ENCODE data around the gene NR1D1. TPM values are rescaled to one million over a fixed set of nuclear protein-coding genes. Genes with fewer than 3 reads are reported as not detected.

Gene NR1D1
- total RNA-seq, 1 donor from 2014 or later: 20.1 TPM

DNA sequence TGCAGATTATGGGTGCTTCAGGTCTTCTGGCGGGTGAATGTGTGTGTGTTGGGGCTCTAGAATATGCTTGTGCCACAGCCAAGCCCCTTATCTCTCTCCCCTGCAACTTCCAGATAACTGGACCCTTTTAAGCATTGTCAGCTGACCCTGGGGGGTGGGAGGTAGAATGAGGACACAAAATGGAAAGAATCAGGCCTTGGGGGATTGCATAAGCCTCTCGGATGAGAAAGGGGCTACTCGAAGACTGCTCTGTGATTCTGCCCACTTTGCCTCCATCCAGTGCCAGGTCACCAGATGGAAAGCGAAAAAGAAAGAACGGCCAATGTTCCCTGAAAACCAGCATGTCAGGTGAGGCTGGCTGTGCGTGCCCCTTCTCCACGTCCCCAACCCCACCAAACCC lies 23.8 kb downstream of the NR1D1 start:
- H3K4me1 ChIP-seq: peaks cover 53% of the 10 kb centered on the region
- intact Hi-C loops (cut with DNase I): no loop called here
- H3K27ac ChIP-seq: peak overlapping the region; percentile 36
- H3K27me3 ChIP-seq (ENCODE audit: low read depth): no peaks in the 10 kb centered on the region
- DNase-seq (no peak), ATAC-seq (no peak)
- no peaks in the 10 kb centered on the region for H3K9me3 ChIP-seq
- H3K4me3 ChIP-seq: no peak overlapping the region
- peaks cover 49% of the 10 kb centered on the region for H3K36me3 ChIP-seq
- TF ChIP-seq, protein P1, sequence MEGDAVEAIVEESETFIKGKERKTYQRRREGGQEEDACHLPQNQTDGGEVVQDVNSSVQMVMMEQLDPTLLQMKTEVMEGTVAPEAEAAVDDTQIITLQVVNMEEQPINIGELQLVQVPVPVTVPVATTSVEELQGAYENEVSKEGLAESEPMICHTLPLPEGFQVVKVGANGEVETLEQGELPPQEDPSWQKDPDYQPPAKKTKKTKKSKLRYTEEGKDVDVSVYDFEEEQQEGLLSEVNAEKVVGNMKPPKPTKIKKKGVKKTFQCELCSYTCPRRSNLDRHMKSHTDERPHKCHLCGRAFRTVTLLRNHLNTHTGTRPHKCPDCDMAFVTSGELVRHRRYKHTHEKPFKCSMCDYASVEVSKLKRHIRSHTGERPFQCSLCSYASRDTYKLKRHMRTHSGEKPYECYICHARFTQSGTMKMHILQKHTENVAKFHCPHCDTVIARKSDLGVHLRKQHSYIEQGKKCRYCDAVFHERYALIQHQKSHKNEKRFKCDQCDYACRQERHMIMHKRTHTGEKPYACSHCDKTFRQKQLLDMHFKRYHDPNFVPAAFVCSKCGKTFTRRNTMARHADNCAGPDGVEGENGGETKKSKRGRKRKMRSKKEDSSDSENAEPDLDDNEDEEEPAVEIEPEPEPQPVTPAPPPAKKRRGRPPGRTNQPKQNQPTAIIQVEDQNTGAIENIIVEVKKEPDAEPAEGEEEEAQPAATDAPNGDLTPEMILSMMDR (IDR thresholded peaks at IDR 0.05): no peak

DNA sequence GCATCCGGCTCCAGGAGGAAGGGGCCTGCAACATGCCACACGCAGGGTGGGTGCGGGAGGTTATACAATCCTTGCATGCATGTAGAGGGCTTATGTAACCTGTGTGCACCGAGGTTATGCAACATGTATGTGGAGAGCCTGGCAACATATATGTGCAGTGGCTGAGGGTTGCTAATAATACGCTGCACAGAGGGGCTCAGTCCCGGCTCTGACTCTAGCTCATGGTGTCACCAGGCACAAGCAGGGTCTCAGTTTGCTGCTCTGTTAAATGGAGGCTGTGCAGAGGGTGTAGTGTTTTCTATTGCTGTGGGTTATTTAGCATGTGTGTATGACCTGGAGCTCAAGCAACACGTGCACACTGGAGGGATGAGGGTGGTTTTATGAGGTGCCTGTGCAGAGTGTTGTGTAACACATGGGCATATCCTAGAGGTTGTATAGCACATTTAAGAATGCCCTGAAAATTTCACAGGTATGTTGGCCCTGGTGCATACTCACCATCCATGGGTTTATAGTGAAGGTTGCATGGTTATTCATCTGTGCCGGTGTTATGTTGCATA lies 24.4 kb downstream of the NR1D1 start:
- Histone ChIP-seq H3K4me3 (no peak overlapping the region), H3K9me3 (no peaks in the 10 kb centered on the region), H3K27me3 (ENCODE audit: low read depth) (no peaks in the 10 kb centered on the region), H3K36me3 (peaks cover 45% of the 10 kb centered on the region), H3K4me1 (peaks cover 59% of the 10 kb centered on the region), H3K27ac (peak overlapping the region; percentile 84)
- ATAC-seq: no peak
- no peak for DNase-seq
- intact Hi-C loops (cut with DNase I): no loop called here
- TF ChIP-seq, protein P1 (IDR thresholded peaks at IDR 0.05): no peak

DNA sequence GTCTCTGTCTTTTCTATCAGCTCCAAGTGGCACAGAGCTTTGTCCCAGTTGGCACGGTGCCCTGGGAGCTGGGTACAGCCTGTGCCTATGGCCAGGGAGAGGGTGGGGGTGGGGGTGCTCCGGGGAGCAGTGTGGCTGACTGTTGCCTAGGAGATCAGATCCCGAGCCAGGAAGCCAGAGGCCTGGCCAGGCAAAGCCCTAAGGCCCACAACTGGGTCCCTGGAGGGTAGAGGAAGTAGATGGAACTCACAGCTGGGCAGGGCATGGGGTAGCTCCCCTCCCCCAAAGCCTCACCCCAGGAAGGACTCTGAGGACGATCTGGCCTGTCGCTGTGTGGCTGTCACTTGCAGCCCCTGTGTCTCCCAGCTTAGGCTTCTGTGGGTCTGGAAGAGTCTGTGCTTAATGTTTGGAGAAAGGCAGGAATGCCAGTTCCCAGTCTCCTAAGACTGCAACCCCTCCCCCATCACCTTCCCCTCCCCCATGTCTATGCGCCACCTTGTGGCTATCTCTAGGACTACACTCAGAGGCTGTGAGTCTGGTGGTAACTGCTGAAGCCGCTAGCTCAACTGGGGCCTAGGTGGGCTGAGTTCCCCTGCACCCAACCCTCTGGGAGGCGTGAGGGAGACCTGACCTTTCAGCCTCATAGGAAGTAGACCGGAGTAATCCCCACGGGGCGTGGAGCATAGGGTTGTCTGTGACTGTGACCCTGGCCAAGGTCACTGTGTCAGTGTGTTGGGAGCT lies 25.0 kb downstream of the NR1D1 start:
- H3K4me1 ChIP-seq: peaks cover 65% of the 10 kb centered on the region
- H3K27me3 ChIP-seq (ENCODE audit: low read depth): no peaks in the 10 kb centered on the region
- intact Hi-C loops (cut with DNase I): no loop called here
- TF ChIP-seq, protein P1 (IDR thresholded peaks at IDR 0.05): peak; percentile 88
- no peaks in the 10 kb centered on the region for H3K9me3 ChIP-seq
- H3K36me3 ChIP-seq: peaks cover 39% of the 10 kb centered on the region
- no peak overlapping the region for H3K4me3 ChIP-seq
- peak overlapping the region; percentile 84 for H3K27ac ChIP-seq
- DNase-seq (peak; percentile 88), ATAC-seq (peak; percentile 70 to 79)

DNA sequence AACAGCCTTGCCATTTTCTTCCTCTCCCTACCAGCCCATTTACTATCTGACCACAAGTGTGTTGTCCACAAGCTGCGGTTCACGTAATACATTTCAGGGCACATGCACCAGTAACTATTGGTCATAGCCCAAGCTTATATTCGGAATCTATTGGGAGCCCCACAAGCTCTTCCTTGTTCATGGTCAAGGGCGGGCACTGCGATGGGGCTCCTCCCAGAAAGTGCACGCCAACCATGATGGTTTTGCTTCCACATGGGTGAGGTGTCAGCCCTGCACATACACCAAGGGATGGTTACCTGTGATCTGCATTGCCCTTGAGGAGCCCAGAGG lies 25.6 kb downstream of the NR1D1 start:
- no peak overlapping the region for H3K4me3 ChIP-seq
- intact Hi-C loops (cut with DNase I): no loop called here
- H3K36me3 ChIP-seq: peaks cover 33% of the 10 kb centered on the region
- H3K4me1 ChIP-seq: peaks cover 70% of the 10 kb centered on the region
- no peaks in the 10 kb centered on the region for H3K27me3 ChIP-seq (ENCODE audit: low read depth)
- peak overlapping the region; percentile 84 for H3K27ac ChIP-seq
- H3K9me3 ChIP-seq: no peaks in the 10 kb centered on the region
- DNase-seq (no peak), ATAC-seq (no peak)
- TF ChIP-seq, protein P1 (IDR thresholded peaks at IDR 0.05): no peak

DNA sequence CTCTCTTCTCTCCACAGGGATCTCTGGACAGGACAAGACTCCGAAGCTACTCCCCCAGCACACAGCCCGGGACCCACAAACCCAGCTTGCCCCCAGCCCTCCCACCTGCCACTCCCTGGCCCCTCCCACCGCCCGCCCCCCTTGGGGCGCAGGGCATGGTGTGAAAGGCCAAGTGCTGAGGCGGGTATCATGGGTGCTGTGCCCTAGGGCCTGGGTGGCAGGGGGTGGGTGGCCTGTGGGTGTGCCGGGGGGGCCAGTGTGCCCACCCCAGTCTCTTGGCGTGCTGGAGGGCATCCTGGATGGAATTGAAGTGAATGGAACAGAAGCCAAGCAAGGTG lies 26.2 kb downstream of the NR1D1 start:
- DNase-seq (no peak), ATAC-seq (no peak)
- TF ChIP-seq, protein P1 (IDR thresholded peaks at IDR 0.05): no peak
- peaks cover 31% of the 10 kb centered on the region for H3K36me3 ChIP-seq
- no peak overlapping the region for H3K4me3 ChIP-seq
- H3K9me3 ChIP-seq: no peaks in the 10 kb centered on the region
- H3K27me3 ChIP-seq (ENCODE audit: low read depth): no peaks in the 10 kb centered on the region
- peaks cover 77% of the 10 kb centered on the region for H3K4me1 ChIP-seq
- intact Hi-C loops (cut with DNase I): no loop called here
- peak overlapping the region; percentile 84 for H3K27ac ChIP-seq

All from lower lobe of right lung (tissue), 2 donors.